H1 (cell line): ENCODE data around the gene COL6A2.

Experiments
- CEBPB ChIP-seq: IDR thresholded peaks from 2 replicates; pipeline ENCODE4 v1.6.1; 2012; ENCODE audit warnings: low read depth, low read length
- CHD2 ChIP-seq: IDR thresholded peaks from 2 replicates; pipeline ENCODE4 v1.6.1; 2012; ENCODE audit warnings: low read length, improper control_type of control experiment
- CTCF ChIP-seq, 3 experiments: IDR thresholded peaks; 1 replicate in 2 of 3; 2 replicates in 1 of 3; pipeline versions ENCODE4 v1.5.1 to v1.6.1; 2011; ENCODE audit warnings: low read length in 3 of 3, mild to moderate bottlenecking in 3 of 3, inconsistent platforms in 2 of 3, low read depth in 1 of 3, moderate library complexity in 1 of 3; ENCODE audit not compliant: insufficient read depth in 1 of 3; ENCODE audit errors: control extremely low read depth in 1 of 3
- EP300 ChIP-seq, 2 experiments: IDR thresholded peaks; 1 replicate in 1 of 2; 2 replicates in 1 of 2; pipeline ENCODE4 v1.6.1; 2011 to 2012; ENCODE audit warnings: low read depth in 2 of 2, low read length in 2 of 2, mild to moderate bottlenecking in 2 of 2, borderline replicate concordance in 1 of 2, inconsistent platforms in 1 of 2, moderate library complexity in 1 of 2
- EZH2 ChIP-seq: fragments of 200-600 bp; sonication (generic); IDR thresholded peaks from 2 replicates; pipeline ENCODE4 v1.7.1; 2012; ENCODE audit warnings: low read depth, mild to moderate bottlenecking, moderate library complexity, low read length, inconsistent platforms; ENCODE audit not compliant: severe bottlenecking
- GABPA ChIP-seq: IDR thresholded peaks from 2 replicates; pipeline ENCODE4 v1.6.1; 2011; ENCODE audit warnings: mild to moderate bottlenecking, low read length, moderate library complexity, borderline replicate concordance; ENCODE audit not compliant: insufficient read depth
- POLR2A ChIP-seq, 2 experiments: IDR thresholded peaks; 1 replicate in 1 of 2; 2 replicates in 1 of 2; pipeline ENCODE4 v1.6.1; 2011; ENCODE audit warnings: low read depth in 2 of 2, low read length in 2 of 2, mild to moderate bottlenecking in 2 of 2; ENCODE audit errors: control extremely low read depth in 1 of 2
- POLR2AphosphoS5 ChIP-seq: IDR thresholded peaks from 2 replicates; pipeline ENCODE4 v1.6.1; 2011; ENCODE audit warnings: low read depth, low read length
- SRF ChIP-seq: IDR thresholded peaks from 2 replicates; pipeline ENCODE4 v1.6.1; 2011; ENCODE audit warnings: mild to moderate bottlenecking, low read depth, low read length, moderate library complexity
- TAF1 ChIP-seq: IDR thresholded peaks from 2 replicates; pipeline ENCODE4 v1.6.1; 2011; ENCODE audit warnings: mild to moderate bottlenecking, low read depth, low read length
- TAF7 ChIP-seq: optimal IDR thresholded peaks from 2 replicates; pipeline ENCODE3; 2011; ENCODE audit warnings: low read depth, mild to moderate bottlenecking, inconsistent platforms, low read length, moderate library complexity, borderline replicate concordance
- TEAD4 ChIP-seq: IDR thresholded peaks from 2 replicates; pipeline ENCODE4 v1.6.1; 2012; ENCODE audit warnings: low read depth, low read length, inconsistent platforms, mixed read lengths
- TF ChIP-seq, protein P1 (sequence below): IDR thresholded peaks from 2 replicates; pipeline ENCODE4 v1.6.1; 2012; ENCODE audit warnings: inconsistent platforms

- TF ChIP-seq TAF7, result no peak
- no peak for TF ChIP-seq EP300 (IDR thresholded peaks at IDR 0.05; ENCODE audit: borderline replicate concordance in 1 of 2, low read depth in 2 of 2, low read length in 2 of 2)
- no peak for TF ChIP-seq CTCF (IDR thresholded peaks at IDR 0.05; ENCODE audit: control extremely low read depth in 1 of 3, insufficient read depth in 1 of 3, low read depth in 1 of 3, low read length in 3 of 3)
- TF ChIP-seq POLR2A (IDR thresholded peaks at IDR 0.05; ENCODE audit: control extremely low read depth in 1 of 2, low read depth in 2 of 2, low read length in 2 of 2), result no peak
- TF ChIP-seq TEAD4, result no peak
- TF ChIP-seq, protein P1, sequence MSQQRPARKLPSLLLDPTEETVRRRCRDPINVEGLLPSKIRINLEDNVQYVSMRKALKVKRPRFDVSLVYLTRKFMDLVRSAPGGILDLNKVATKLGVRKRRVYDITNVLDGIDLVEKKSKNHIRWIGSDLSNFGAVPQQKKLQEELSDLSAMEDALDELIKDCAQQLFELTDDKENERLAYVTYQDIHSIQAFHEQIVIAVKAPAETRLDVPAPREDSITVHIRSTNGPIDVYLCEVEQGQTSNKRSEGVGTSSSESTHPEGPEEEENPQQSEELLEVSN, result no peak
- TF ChIP-seq POLR2AphosphoS5, result no peak
- TF ChIP-seq GABPA, result no peak
- no peak for TF ChIP-seq TAF1
- no peak for TF ChIP-seq CHD2
- no peak for TF ChIP-seq SRF
- no peak for TF ChIP-seq EZH2
- no peak for TF ChIP-seq CEBPB
Observed at GRCh38 chr21:46137908-46138307, 40.0 kb downstream of the COL6A2 start.
